Ectodermal cell (in vitro differentiated cells): Measurements from ENCODE around the gene NKD2.

Experiments
- H3K27ac ChIP-seq: 2 replicates; pipeline ENCODE4 v1.7.0; 2013; ENCODE audit warnings: mild to moderate bottlenecking, low read depth, low read length; ENCODE audit not compliant: insufficient read depth, poor library complexity, severe bottlenecking
- H3K27me3 ChIP-seq: 2 replicates; pipeline ENCODE4 v1.7.0; 2013; ENCODE audit warnings: mild to moderate bottlenecking, low read length; ENCODE audit not compliant: insufficient read depth, control insufficient read depth, poor library complexity, severe bottlenecking
- H3K36me3 ChIP-seq: one replicate; pipeline ENCODE4 v1.7.0; 2013; ENCODE audit warnings: low read length; ENCODE audit not compliant: control insufficient read depth, insufficient read depth
- H3K4me1 ChIP-seq: one replicate; pipeline ENCODE4 v1.7.0; 2013; ENCODE audit warnings: low read length; ENCODE audit not compliant: control insufficient read depth, insufficient read depth
- H3K4me3 ChIP-seq: 2 replicates; pipeline ENCODE4 v1.7.0; 2013; ENCODE audit warnings: low read depth, low read length, control low read depth; ENCODE audit not compliant: insufficient read depth
- H3K9me3 ChIP-seq: 2 replicates; pipeline ENCODE4 v1.7.0; 2013; ENCODE audit warnings: mild to moderate bottlenecking, low read length, moderate library complexity; ENCODE audit not compliant: control insufficient read depth
- WGBS, 2 experiments: methylation state at CpG; one replicate each; pipeline ENCODE4 v1.1.7; 2013; ENCODE audit warnings: missing lambda C conversion rate in 2 of 2; 5-methylcytosine and 5-hydroxymethylcytosine counted together

The NKD2 gene

GRCh38 chr5:1041225-1042143, 32.9 kb downstream of the NKD2 start:
- 90% methylated on average over 15 of the region's 15 CpGs for WGBS, 2 experiments
- H3K4me3 ChIP-seq = no peak overlapping the region
- no peaks in the 10 kb centered on the region for H3K27me3 ChIP-seq

GRCh38 chr5:1042626-1043025, 34.0 kb downstream of the NKD2 start:
- Histone ChIP-seq H3K4me3 (no peak overlapping the region), H3K36me3 (no peaks in the 10 kb centered on the region), H3K27ac (no peak overlapping the region), H3K9me3 (no peaks in the 10 kb centered on the region), H3K27me3 (no peaks in the 10 kb centered on the region), H3K4me1 (no peaks in the 10 kb centered on the region)
- 89% methylated on average over 7 of the region's 7 CpGs for WGBS, 2 experiments

More at GRCh38 chr5:1041225-1042143, 32.9 kb downstream of the NKD2 start:
- H3K36me3 ChIP-seq = no peaks in the 10 kb centered on the region
- no peaks in the 10 kb centered on the region for H3K4me1 ChIP-seq
- no peak overlapping the region for H3K27ac ChIP-seq
- no peaks in the 10 kb centered on the region for H3K9me3 ChIP-seq

- Histone ChIP-seq H3K4me1 (no peaks in the 10 kb centered on the region), H3K27ac (no peak overlapping the region), H3K9me3 (no peaks in the 10 kb centered on the region), H3K36me3 (no peaks in the 10 kb centered on the region), H3K4me3 (no peak overlapping the region), H3K27me3 (no peaks in the 10 kb centered on the region)
- 88 to 90% methylated on average over 7 of the region's 7 CpGs for WGBS, 2 experiments
Measured at GRCh38 chr5:1043327-1043726, 34.7 kb downstream of the NKD2 start.

- no peak overlapping the region for H3K27ac ChIP-seq
- H3K4me3 ChIP-seq = no peak overlapping the region
- no peaks in the 10 kb centered on the region for H3K27me3 ChIP-seq
- H3K9me3 ChIP-seq = no peaks in the 10 kb centered on the region
- 89% methylated on average over 5 of the region's 5 CpGs for WGBS, 2 experiments
- no peaks in the 10 kb centered on the region for H3K4me1 ChIP-seq
- no peaks in the 10 kb centered on the region for H3K36me3 ChIP-seq
Measured at GRCh38 chr5:1044117-1044516, 35.5 kb downstream of the NKD2 start.

GRCh38 chr5:1045960-1046560, 37.5 kb downstream of the NKD2 start:
- Histone ChIP-seq H3K4me3 (no peak overlapping the region), H3K4me1 (no peaks in the 10 kb centered on the region), H3K36me3 (no peaks in the 10 kb centered on the region), H3K27me3 (no peaks in the 10 kb centered on the region), H3K9me3 (no peaks in the 10 kb centered on the region), H3K27ac (no peak overlapping the region)
- WGBS, 2 experiments = 90 to 92% methylated on average over 9 of the region's 9 CpGs

- no peak overlapping the region for H3K27ac ChIP-seq
- WGBS, 2 experiments = 92% methylated on average over 11 of the region's 11 CpGs
- H3K9me3 ChIP-seq = no peaks in the 10 kb centered on the region
- no peaks in the 10 kb centered on the region for H3K4me1 ChIP-seq
- no peaks in the 10 kb centered on the region for H3K27me3 ChIP-seq
- no peaks in the 10 kb centered on the region for H3K36me3 ChIP-seq
- no peak overlapping the region for H3K4me3 ChIP-seq
Measured at GRCh38 chr5:1047332-1047965, 38.8 kb downstream of the NKD2 start.

GRCh38 chr5:1048162-1048721, 39.6 kb downstream of the NKD2 start:
- Histone ChIP-seq H3K27ac (no peak overlapping the region), H3K4me1 (no peaks in the 10 kb centered on the region), H3K4me3 (no peak overlapping the region), H3K9me3 (no peaks in the 10 kb centered on the region), H3K36me3 (peaks cover 3% of the 10 kb centered on the region), H3K27me3 (no peaks in the 10 kb centered on the region)
- 93 to 95% methylated on average over 11 of the region's 11 CpGs for WGBS, 2 experiments

GRCh38 chr5:1048861-1049838, 40.5 kb downstream of the NKD2 start:
- Histone ChIP-seq H3K27me3 (no peaks in the 10 kb centered on the region), H3K4me1 (no peaks in the 10 kb centered on the region), H3K9me3 (no peaks in the 10 kb centered on the region), H3K36me3 (peaks cover 6% of the 10 kb centered on the region), H3K4me3 (no peak overlapping the region), H3K27ac (peak overlapping the region; percentile 48)
- 92% methylated on average over 39 of the region's 39 CpGs for WGBS, 2 experiments
